MM.1S (cell line): ENCODE results near the gene DPP10.
A peak's percentile ranks its signal among the peaks of the same experiment; 100 is the strongest.

Source experiments
- DNase-seq: peaks from one replicate; pipeline ENCODE4 v3.0.0-alpha.2; 2015
- H2AFZ ChIP-seq: fragments of 300-600 bp; sonication (generic); 2 replicates; pipeline ENCODE4 v1.6.0; 2016; ENCODE audit warnings: antibody characterized with exemption, low read length
- H3F3A ChIP-seq: fragments of 300-600 bp; sonication (generic); 2 replicates; pipeline ENCODE4 v1.6.1; 2016; ENCODE audit warnings: mild to moderate bottlenecking, antibody characterized with exemption, low read length, moderate library complexity, mixed read lengths; ENCODE audit not compliant: insufficient read depth
- H3K27ac ChIP-seq: fragments of 300-600 bp; sonication (generic); 2 replicates; pipeline ENCODE4 v1.5.1; 2016; ENCODE audit warnings: mild to moderate bottlenecking, low read length
- H3K27me3 ChIP-seq: fragments of 300-600 bp; sonication (generic); replicated peaks from 2 replicates; pipeline ENCODE4 v1.6.0; 2016; ENCODE audit warnings: low read length; ENCODE audit not compliant: insufficient read depth
- H3K36me3 ChIP-seq: fragments of 300-600 bp; sonication (generic); replicated peaks from 2 replicates; pipeline ENCODE4 v1.6.1; 2016; ENCODE audit warnings: mild to moderate bottlenecking, low read length, mixed read lengths; ENCODE audit not compliant: insufficient read depth
- H3K4me1 ChIP-seq: fragments of 300-600 bp; sonication (generic); 2 replicates; pipeline ENCODE4 v1.6.1; 2016; ENCODE audit warnings: low read length, mixed read lengths
- H3K4me2 ChIP-seq: fragments of 300-600 bp; sonication (generic); 2 replicates; pipeline ENCODE4 v1.6.0; 2016; ENCODE audit warnings: low read depth, low read length
- H3K4me3 ChIP-seq: fragments of 300-600 bp; sonication (generic); 2 replicates; pipeline ENCODE4 v1.5.1; 2016; ENCODE audit warnings: low read length, mixed read lengths
- H3K79me2 ChIP-seq: fragments of 300-600 bp; sonication (generic); 2 replicates; pipeline ENCODE4 v1.6.1; 2016; ENCODE audit warnings: mixed run types, low read length, mixed read lengths
- H3K9ac ChIP-seq: fragments of 300-600 bp; sonication (generic); 2 replicates; pipeline ENCODE4 v1.6.1; 2016; ENCODE audit warnings: low read length, mixed read lengths
- H3K9me2 ChIP-seq: fragments of 300-600 bp; sonication (generic); replicated peaks from 2 replicates; pipeline ENCODE4 v1.6.1; 2016; ENCODE audit warnings: mild to moderate bottlenecking, low read length, mixed read lengths; ENCODE audit not compliant: insufficient read depth
- H3K9me3 ChIP-seq: fragments of 300-600 bp; sonication (generic); replicated peaks from 2 replicates; pipeline ENCODE4 v1.6.1; 2016; ENCODE audit warnings: mild to moderate bottlenecking, low read length, mixed read lengths; ENCODE audit not compliant: insufficient read depth
- H4K20me1 ChIP-seq: fragments of 300-600 bp; sonication (generic); 2 replicates; pipeline ENCODE4 v1.6.1; 2016; ENCODE audit warnings: mild to moderate bottlenecking, low read length, moderate library complexity, mixed read lengths; ENCODE audit not compliant: insufficient read depth
- EZH2 ChIP-seq: fragments of 300-600 bp; sonication (generic); optimal IDR thresholded peaks from 2 replicates; pipeline ENCODE3; 2017; ENCODE audit warnings: low read depth, mild to moderate bottlenecking, antibody characterized with exemption, low read length, mixed read lengths
- EZH2phosphoT487 ChIP-seq: fragments of 300-600 bp; sonication (generic); IDR thresholded peaks from 2 replicates; pipeline ENCODE4 v1.6.1; 2018; ENCODE audit warnings: antibody characterized with exemption, low read length
- TF ChIP-seq, protein P1 (sequence below): fragments of 300-600 bp; sonication (generic); IDR thresholded peaks from 2 replicates; pipeline ENCODE4 v1.5.1; 2016; ENCODE audit warnings: antibody characterized with exemption, low read length, mixed read lengths

The DPP10 gene

DNA sequence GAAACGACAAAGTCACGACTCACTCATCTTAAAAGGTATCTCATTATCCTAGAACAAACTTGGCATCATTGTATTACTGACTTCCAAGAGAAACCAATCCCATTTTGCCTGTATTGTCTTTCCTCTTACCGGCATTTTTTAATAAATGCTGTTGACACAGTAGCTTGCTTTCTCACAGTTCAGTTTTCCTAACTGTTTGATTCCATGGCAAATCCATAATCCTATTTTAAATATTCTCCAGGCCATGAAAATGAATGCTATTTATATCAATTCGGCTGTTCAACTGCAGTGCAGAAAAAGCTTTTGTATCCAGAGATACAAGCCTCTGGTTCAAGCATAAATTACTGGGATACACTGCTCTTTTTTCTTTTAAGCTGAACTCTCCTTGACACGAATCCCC lies 1241.9 kb downstream of the DPP10 start:
- no peak for DNase-seq
- no peaks in the 10 kb centered on the region for H3K9me2 ChIP-seq
- no peak overlapping the region for H2AFZ ChIP-seq
- TF ChIP-seq EZH2: no peak
- no peak for TF ChIP-seq EZH2phosphoT487
- TF ChIP-seq, protein P1, sequence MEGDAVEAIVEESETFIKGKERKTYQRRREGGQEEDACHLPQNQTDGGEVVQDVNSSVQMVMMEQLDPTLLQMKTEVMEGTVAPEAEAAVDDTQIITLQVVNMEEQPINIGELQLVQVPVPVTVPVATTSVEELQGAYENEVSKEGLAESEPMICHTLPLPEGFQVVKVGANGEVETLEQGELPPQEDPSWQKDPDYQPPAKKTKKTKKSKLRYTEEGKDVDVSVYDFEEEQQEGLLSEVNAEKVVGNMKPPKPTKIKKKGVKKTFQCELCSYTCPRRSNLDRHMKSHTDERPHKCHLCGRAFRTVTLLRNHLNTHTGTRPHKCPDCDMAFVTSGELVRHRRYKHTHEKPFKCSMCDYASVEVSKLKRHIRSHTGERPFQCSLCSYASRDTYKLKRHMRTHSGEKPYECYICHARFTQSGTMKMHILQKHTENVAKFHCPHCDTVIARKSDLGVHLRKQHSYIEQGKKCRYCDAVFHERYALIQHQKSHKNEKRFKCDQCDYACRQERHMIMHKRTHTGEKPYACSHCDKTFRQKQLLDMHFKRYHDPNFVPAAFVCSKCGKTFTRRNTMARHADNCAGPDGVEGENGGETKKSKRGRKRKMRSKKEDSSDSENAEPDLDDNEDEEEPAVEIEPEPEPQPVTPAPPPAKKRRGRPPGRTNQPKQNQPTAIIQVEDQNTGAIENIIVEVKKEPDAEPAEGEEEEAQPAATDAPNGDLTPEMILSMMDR: no peak
- H3K9me3 ChIP-seq: no peaks in the 10 kb centered on the region
- H3K4me2 ChIP-seq: no peak overlapping the region
- no peak overlapping the region for H3K4me3 ChIP-seq
- H3K27me3 ChIP-seq: no peaks in the 10 kb centered on the region
- no peaks in the 10 kb centered on the region for H4K20me1 ChIP-seq
- H3K36me3 ChIP-seq: no peaks in the 10 kb centered on the region
- H3K27ac ChIP-seq: no peak overlapping the region
- H3K79me2 ChIP-seq: no peaks in the 10 kb centered on the region
- no peak overlapping the region for H3K9ac ChIP-seq
- no peaks in the 10 kb centered on the region for H3F3A ChIP-seq
- no peaks in the 10 kb centered on the region for H3K4me1 ChIP-seq

DNA sequence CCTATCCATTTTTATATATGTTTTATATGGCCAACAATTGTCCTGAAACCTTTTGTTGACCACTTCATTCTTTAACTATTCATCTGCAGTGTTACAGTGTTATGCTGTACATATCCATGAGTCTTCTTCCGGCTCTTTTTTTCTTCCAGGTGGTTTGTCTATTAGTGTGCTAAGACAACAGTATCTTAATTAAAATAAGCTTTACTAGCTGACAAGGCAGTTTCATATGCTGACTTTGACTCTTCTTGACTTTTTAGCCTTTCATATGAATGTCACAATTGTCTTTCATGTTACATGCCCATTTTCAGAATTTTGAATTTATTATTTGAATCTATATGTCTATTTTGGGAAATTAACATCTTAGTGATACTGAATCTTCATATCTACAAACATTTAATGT lies 1249.0 kb downstream of the DPP10 start:
- Histone ChIP-seq H3K4me3 (no peak overlapping the region), H3K4me2 (no peak overlapping the region), H3K27ac (0 out of 2 replicates have a peak overlapping the region, but pooled peaks have one; percentile 5), H3K4me1 (no peaks in the 10 kb centered on the region; the same call in 1 of the 2 replicates), H3K9ac (no peak overlapping the region), H3K27me3 (no peaks in the 10 kb centered on the region), H3K36me3 (no peaks in the 10 kb centered on the region), H4K20me1 (no peaks in the 10 kb centered on the region), H3K79me2 (no peaks in the 10 kb centered on the region), H3K9me3 (no peaks in the 10 kb centered on the region), H3K9me2 (no peaks in the 10 kb centered on the region), H3F3A (no peaks in the 10 kb centered on the region), H2AFZ (no peak overlapping the region)
- TF ChIP-seq EZH2 (no peak), EZH2phosphoT487 (no peak)
- TF ChIP-seq, protein P1: no peak
- peak; percentile 73 for DNase-seq

DNA sequence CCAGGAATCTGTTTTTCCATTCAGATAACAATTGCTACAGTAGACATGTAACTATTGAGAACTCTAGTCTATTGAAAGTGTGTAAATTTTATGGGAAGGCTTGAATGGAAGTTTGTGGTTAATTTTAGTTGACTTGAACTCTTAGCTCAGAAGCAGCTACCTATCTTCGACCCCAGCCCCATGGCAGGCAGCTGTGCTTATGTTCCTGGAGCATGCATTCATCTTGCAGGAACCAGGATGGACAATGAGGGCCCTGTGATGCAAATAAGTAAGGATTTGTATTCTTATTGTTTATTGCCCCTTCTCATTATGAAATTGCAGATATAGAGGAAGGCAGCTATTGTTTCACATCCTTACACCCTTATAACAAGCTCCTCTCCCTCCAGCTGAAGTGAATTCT lies 1252.2 kb downstream of the DPP10 start:
- no peak overlapping the region for H3K4me3 ChIP-seq
- H2AFZ ChIP-seq: no peak overlapping the region
- H3K9me3 ChIP-seq: no peaks in the 10 kb centered on the region
- TF ChIP-seq, protein P1: no peak
- no peak for TF ChIP-seq EZH2
- TF ChIP-seq EZH2phosphoT487: no peak
- no peak overlapping the region for H3K9ac ChIP-seq
- H3K4me2 ChIP-seq: no peak overlapping the region
- H3K4me1 ChIP-seq: no peaks in the 10 kb centered on the region; the same call in 1 of the 2 replicates
- H3K36me3 ChIP-seq: no peaks in the 10 kb centered on the region
- H3F3A ChIP-seq: no peaks in the 10 kb centered on the region
- no peaks in the 10 kb centered on the region for H4K20me1 ChIP-seq
- no peaks in the 10 kb centered on the region for H3K9me2 ChIP-seq
- H3K79me2 ChIP-seq: no peaks in the 10 kb centered on the region
- no peaks in the 10 kb centered on the region for H3K27me3 ChIP-seq
- H3K27ac ChIP-seq: no peak overlapping the region
- DNase-seq: no peak
